Uterus (tissue), 2 donors: ENCODE results near the gene ANAPC16.

ENCODE experiments used
- CTCF ChIP-seq, 4 experiments: fragments of 200-600 bp in 2 of 4; fragments of 450-650 bp in 2 of 4; sonication (generic) in 2 of 4; IDR thresholded peaks; one replicate each; pipeline ENCODE4 v1.5.1; 2016 to 2019; ENCODE audit warnings: antibody characterized with exemption in 4 of 4, mild to moderate bottlenecking in 2 of 4, moderate library complexity in 1 of 4
- POLR2A ChIP-seq, 2 donors: fragments of 450-650 bp; IDR thresholded peaks; one replicate each; pipeline ENCODE4 v1.6.1; 2016; ENCODE audit warnings: antibody characterized with exemption in 2 of 2, mild to moderate bottlenecking in 1 of 2, moderate library complexity in 1 of 2

GRCh38 chr10:72171175-72171630, 44.6 kb upstream of the ANAPC16 start:
- no peak for TF ChIP-seq CTCF (IDR thresholded peaks at IDR 0.05)
- no peak for TF ChIP-seq POLR2A (IDR thresholded peaks at IDR 0.05)
